ENCODE data around the gene PDE10A.

The PDE10A gene

DNA sequence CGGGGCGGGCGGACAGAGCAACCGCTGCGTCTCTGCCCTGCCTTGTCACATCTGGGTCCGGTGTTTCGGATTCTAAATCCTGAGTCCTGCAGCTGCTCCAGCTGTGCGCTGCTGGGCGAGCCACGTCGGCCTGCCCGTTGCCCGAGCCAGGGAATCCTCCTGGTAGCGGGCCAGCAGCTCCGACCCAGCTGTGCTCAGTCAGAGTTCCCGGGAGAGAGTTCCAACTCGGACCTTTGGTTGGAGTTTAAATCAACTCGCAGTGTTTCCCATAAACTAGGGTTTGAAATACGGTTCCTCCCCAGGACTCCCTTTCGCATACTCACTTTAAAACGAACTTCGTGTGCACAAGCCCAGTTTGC, 315 bp upstream of the PDE10A start:
- TF ChIP-seq, protein P1, sequence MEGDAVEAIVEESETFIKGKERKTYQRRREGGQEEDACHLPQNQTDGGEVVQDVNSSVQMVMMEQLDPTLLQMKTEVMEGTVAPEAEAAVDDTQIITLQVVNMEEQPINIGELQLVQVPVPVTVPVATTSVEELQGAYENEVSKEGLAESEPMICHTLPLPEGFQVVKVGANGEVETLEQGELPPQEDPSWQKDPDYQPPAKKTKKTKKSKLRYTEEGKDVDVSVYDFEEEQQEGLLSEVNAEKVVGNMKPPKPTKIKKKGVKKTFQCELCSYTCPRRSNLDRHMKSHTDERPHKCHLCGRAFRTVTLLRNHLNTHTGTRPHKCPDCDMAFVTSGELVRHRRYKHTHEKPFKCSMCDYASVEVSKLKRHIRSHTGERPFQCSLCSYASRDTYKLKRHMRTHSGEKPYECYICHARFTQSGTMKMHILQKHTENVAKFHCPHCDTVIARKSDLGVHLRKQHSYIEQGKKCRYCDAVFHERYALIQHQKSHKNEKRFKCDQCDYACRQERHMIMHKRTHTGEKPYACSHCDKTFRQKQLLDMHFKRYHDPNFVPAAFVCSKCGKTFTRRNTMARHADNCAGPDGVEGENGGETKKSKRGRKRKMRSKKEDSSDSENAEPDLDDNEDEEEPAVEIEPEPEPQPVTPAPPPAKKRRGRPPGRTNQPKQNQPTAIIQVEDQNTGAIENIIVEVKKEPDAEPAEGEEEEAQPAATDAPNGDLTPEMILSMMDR (IDR thresholded peaks at IDR 0.05; ENCODE audit: borderline replicate concordance, control extremely low read depth, extremely low read depth, insufficient read depth, missing control alignments): no peak
- DNase-seq (ENCODE audit: low spot score): no peak
- in situ Hi-C loops (cut with MboI; ENCODE audit: low sequenced_read_pairs, unreplicated experiment): no loop called here

DNA sequence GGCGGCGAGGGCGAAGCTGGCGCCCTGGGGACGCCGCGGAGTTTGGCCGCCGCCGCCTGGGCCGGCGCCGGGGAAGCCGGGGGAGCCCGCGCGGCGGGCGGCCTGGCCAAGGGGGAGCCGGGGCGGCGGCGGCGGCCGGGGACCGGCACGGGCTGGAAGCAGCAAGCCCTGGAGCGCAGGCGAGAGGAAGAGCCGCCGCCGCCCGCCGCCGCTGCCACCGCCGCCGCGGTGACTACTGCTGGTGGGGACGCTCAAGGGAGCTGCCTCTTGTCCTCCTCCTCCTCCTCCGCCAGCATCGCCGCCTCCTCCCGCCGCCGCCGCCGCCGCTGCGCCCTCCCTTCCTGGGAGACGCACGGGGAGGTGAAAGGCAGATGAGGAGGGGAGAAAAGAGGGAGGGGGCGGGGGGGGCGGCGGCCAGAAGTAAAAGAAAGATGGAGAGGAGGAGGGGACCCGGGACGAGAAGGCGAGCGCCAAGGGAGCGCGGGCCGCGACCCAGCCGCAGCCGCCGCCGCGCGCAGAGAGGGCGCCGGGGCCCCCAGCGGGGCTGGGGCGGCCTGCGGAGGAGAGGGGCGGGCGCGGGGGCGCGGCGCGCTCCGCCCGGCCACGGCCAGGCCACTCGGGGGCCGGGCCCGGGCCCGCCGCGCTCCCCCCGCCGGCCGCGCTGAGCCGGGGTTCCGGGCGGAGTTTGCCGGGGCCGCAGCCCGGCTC, 846 bp downstream of the PDE10A start:
- in situ Hi-C loops (cut with MboI; ENCODE audit: low sequenced_read_pairs, unreplicated experiment): no loop called here
- DNase-seq (ENCODE audit: low spot score): peak; percentile 38
- TF ChIP-seq, protein P1 (IDR thresholded peaks at IDR 0.05; ENCODE audit: borderline replicate concordance, control extremely low read depth, extremely low read depth, insufficient read depth, missing control alignments): no peak

DNA sequence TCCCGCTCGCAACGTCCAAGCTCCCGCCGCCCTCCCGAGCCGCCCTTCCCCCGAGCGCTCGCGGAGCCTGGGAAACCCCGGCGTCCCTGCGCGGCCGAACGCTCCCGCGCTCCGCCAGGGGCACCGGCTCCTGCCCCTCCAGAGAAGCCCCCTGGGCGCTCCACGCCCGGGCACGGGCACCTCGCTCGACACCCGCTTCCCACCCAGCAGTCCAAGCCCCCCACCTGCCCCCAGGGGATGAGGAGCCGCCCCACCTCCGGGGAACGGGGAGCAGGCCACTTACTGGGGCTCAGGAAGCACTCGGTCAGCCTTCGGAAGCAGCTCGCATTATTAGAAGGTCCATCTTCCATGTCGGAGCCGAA, 1.4 kb downstream of the PDE10A start:
- TF ChIP-seq, protein P1 (IDR thresholded peaks at IDR 0.05; ENCODE audit: borderline replicate concordance, control extremely low read depth, extremely low read depth, insufficient read depth, missing control alignments): no peak
- DNase-seq (ENCODE audit: low spot score): peak; percentile 39

DNA sequence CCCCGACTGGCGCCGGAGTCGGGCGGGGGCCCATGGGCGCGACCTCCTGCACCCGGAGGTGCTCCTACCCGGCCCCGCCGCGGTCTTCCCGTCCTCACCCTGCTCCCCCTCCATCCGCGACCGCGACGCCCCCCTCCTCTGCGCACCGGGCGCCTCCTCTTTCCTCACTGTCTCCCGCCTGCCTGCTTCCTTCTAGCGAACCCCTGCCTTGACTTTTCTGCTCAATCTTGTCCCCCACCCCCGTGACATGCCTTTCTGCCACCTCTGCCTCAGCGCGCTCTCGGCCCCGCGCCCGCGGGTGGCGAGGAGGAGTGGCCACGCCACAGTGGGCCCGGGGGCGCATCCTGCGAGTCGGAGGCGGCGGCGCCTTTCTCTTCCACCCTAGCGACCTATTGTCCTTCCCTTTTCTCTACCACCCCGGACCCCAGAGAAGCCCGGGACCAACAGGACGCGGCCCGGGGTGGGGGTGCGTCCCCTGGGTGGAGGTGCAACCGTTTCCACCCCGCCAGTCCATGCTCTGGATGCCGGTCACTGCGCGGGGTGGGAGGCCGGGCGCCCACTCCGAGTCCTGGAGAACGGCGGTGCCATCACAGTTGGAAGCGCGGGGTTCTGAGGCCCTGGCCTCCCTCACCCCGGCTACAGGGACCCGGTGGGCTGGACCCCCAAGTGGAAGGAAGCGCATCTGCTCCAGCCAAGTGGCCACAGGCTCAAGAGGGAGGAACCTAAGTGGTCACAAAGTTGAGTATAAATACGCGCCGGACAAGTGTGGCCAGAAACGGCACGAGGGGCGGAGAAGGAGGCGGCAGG, 2.0 kb downstream of the PDE10A start:
- in situ Hi-C loops (cut with MboI; ENCODE audit: low sequenced_read_pairs, unreplicated experiment): no loop called here
- TF ChIP-seq, protein P1 (IDR thresholded peaks at IDR 0.05; ENCODE audit: borderline replicate concordance, control extremely low read depth, extremely low read depth, insufficient read depth, missing control alignments): no peak
- DNase-seq (ENCODE audit: low spot score): no peak

More for the DNA sequence above, 1.4 kb downstream of the PDE10A start:
- in situ Hi-C loops (cut with MboI; ENCODE audit: low sequenced_read_pairs, unreplicated experiment): no loop called here

DNA sequence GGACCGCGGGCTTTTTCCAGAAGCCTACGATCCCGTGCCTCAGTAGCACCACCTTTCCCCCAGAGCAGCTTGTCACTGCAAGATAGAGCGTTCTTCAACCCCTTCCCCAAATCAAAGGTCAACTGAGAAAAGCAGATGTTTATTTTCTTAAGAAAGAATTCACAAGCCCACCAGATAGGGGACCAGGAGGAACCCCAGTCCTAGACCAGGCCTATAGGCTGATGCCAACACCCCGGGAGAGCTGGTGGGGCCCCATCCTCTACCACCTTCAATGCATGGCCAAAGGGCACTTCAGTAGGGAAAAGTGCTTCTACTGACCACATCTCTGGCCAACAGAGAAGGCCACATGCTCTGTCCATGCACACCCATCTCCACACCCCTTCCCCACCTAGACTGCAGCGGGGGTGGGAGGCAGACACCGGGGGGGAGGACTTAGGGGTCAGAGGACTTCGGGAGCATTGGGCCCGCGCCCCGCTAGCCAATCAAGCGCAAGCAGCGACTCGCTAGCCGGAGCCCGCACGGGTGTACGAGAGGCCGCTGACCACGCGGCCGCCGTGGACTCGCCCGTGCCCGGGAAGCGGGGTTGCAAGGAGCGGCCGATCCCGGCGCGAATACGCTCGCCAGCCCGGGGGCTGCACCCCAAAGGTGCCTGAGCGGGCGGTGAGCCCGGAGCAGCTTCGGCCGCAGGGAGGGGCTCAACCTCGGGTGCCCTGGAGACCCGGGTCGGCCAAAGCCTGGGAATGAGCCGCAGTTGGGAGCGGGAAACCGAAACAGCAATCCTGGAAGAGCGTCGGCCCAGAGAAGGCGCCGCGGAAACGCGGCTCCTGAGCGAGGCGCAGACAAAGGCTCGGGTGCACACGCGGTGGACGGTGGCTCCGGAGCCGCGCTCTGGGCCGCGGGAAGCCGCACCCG, 2.8 kb downstream of the PDE10A start:
- no peak for DNase-seq (ENCODE audit: low spot score)
- in situ Hi-C loops (cut with MboI; ENCODE audit: low sequenced_read_pairs, unreplicated experiment): no loop called here
- TF ChIP-seq, protein P1 (IDR thresholded peaks at IDR 0.05; ENCODE audit: borderline replicate concordance, control extremely low read depth, extremely low read depth, insufficient read depth, missing control alignments): no peak

DNA sequence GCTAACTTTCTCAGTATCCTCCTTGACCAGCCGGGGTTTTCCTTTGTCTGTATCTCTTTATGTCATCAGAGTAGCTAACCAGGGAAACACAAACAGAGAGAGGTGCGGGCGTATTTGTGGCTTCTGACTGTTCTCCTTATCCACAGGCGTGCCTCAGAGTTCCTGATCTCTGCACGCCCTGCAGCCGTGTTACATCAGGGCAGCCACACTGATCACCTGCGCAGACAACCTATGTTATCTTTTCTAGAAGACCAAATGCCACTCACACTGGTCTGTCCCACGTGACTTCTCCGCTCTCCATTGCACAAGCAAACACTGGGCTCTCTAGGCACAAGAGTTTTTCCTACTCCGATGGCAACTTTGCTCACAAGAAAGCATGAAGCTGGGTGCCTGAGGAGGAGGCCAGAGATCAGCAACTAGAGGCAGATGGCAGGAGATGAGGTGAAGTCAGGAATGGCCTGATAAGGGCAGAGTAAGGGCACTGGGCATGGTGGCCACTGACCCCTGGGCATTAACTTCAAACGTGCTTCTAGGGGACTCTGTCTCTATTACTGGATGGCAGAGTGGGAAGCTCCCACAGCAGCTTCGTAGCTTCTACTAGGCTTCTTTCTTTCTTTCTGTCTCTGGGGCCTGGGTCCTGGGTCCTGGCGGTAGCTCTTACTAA, 4.5 kb downstream of the PDE10A start:
- TF ChIP-seq, protein P1 (IDR thresholded peaks at IDR 0.05; ENCODE audit: borderline replicate concordance, control extremely low read depth, extremely low read depth, insufficient read depth, missing control alignments): no peak
- no peak for DNase-seq (ENCODE audit: low spot score)
- in situ Hi-C loops (cut with MboI; ENCODE audit: low sequenced_read_pairs, unreplicated experiment): no loop called here

Measured in GM13976 (cell line).